ENCODE data around the gene C10orf105.

C10orf105 gene

GRCh38 chr10:71721313-71721712 is 1.7 kb upstream of the C10orf105 start:
- H3K4me3 ChIP-seq (replicated peaks; ENCODE audit: low read depth, low read length), result no peak overlapping the region
- DNase-seq (ENCODE audit: low read depth), result no peak
- no peak for TF ChIP-seq CTCF (IDR thresholded peaks at IDR 0.05; ENCODE audit: low read length, missing control alignments)

- TF ChIP-seq CTCF (IDR thresholded peaks at IDR 0.05; ENCODE audit: low read length, missing control alignments), result no peak
- DNase-seq (ENCODE audit: low read depth), result no peak
These were observed 710 bp upstream of the C10orf105 start for GRCh38 chr10:71720288-71720687.

GRCh38 chr10:71719042-71719441 is 536 bp downstream of the C10orf105 start:
- no peak for TF ChIP-seq CTCF (IDR thresholded peaks at IDR 0.05; ENCODE audit: low read length, missing control alignments)
- no peak overlapping the region for H3K4me3 ChIP-seq (replicated peaks; ENCODE audit: low read depth, low read length)
- DNase-seq (ENCODE audit: low read depth), result no peak

More at GRCh38 chr10:71720288-71720687, 710 bp upstream of the C10orf105 start:
- H3K4me3 ChIP-seq (replicated peaks; ENCODE audit: low read depth, low read length), result no peak overlapping the region

GRCh38 chr10:71718165-71718698 is 1.3 kb downstream of the C10orf105 start:
- no peak for DNase-seq (ENCODE audit: low read depth)
- no peak for TF ChIP-seq CTCF (IDR thresholded peaks at IDR 0.05; ENCODE audit: low read length, missing control alignments)
- H3K4me3 ChIP-seq (replicated peaks; ENCODE audit: low read depth, low read length), result no peak overlapping the region

GRCh38 chr10:71717551-71717951 is 2.0 kb downstream of the C10orf105 start:
- DNase-seq (ENCODE audit: low read depth), result no peak
- no peak overlapping the region for H3K4me3 ChIP-seq (replicated peaks; ENCODE audit: low read depth, low read length)
- TF ChIP-seq CTCF (IDR thresholded peaks at IDR 0.05; ENCODE audit: low read length, missing control alignments), result no peak

GRCh38 chr10:71717056-71717455 is 2.5 kb downstream of the C10orf105 start:
- DNase-seq (ENCODE audit: low read depth), result no peak
- TF ChIP-seq CTCF (IDR thresholded peaks at IDR 0.05; ENCODE audit: low read length, missing control alignments), result no peak

GRCh38 chr10:71716426-71716825 is 3.2 kb downstream of the C10orf105 start:
- no peak for DNase-seq (ENCODE audit: low read depth)
- no peak overlapping the region for H3K4me3 ChIP-seq (replicated peaks; ENCODE audit: low read depth, low read length)
- no peak for TF ChIP-seq CTCF (IDR thresholded peaks at IDR 0.05; ENCODE audit: low read length, missing control alignments)

More at GRCh38 chr10:71717056-71717455, 2.5 kb downstream of the C10orf105 start:
- H3K4me3 ChIP-seq (replicated peaks; ENCODE audit: low read depth, low read length), result no peak overlapping the region

Data from fibroblast of pulmonary artery (primary cell).